ENCODE data around the gene RXRB. TPM values are rescaled to one million over a fixed set of nuclear protein-coding genes. Genes with fewer than 3 reads are reported as not detected.
A peak's percentile ranks its signal among the peaks of the same experiment; 100 is the strongest.

The RXRB gene
- total and polyA plus RNA-seq, 2 of the 8 experiments (the other 6 are each of a cell fraction or from before 2014, with no cell fraction given), result 13.0 to 18.1 TPM

- Histone ChIP-seq H2BK20ac (ENCODE audit: low read length) (no peak overlapping the region), H2AK5ac (ENCODE audit: low read depth, low read length) (no peak overlapping the region), H2BK12ac (ENCODE audit: low read depth, low read length) (no peak overlapping the region; the same call in 1 of the 2 replicates), H3K27me3 (replicated peaks in 1 of 4; ENCODE audit: control insufficient read depth in 3 of 4, extremely low read depth in 1 of 4, insufficient read depth in 3 of 4, low read length in 3 of 4) (peaks cover 0 to 8% (median 2%) of the 10 kb centered on the region in 4 experiments; a peak in 4 of 7 replicates), H3K14ac (ENCODE audit: insufficient read length) (no peak overlapping the region), H3K23me2 (ENCODE audit: low read depth, low read length) (peaks cover 7% of the 10 kb centered on the region; the same call in 1 of the 2 replicates), H3K4me1 (replicated peaks in 1 of 4; ENCODE audit: control insufficient read depth in 3 of 4, insufficient read depth in 4 of 4, low read length in 3 of 4) (peaks cover 0 to 6% (median 2%) of the 10 kb centered on the region in 4 experiments; a peak in 6 of 7 replicates), H3K56ac (replicated peaks; ENCODE audit: insufficient read length, low read depth, low read length) (no peak overlapping the region), H3K9me3 (ENCODE audit: insufficient read depth in 2 of 2, low read depth in 1 of 2, low read length in 1 of 2) (no peaks in the 10 kb centered on the region), H3K36me3 (ENCODE audit: control insufficient read depth in 2 of 4, insufficient read depth in 4 of 4, low read length in 3 of 4) (no peaks in the 10 kb centered on the region), H3K4me2 (ENCODE audit: insufficient read depth in 1 of 2, low read depth in 2 of 2, low read length in 2 of 2) (no peak overlapping the region), H2BK120ac (replicated peaks; ENCODE audit: low read depth, low read length) (no peak overlapping the region), H3K4me3 (ENCODE audit: extremely low read depth in 1 of 4, insufficient read depth in 2 of 4, low read depth in 3 of 4, low read length in 4 of 4) (no peak overlapping the region), H3K79me2 (ENCODE audit: control insufficient read depth in 1 of 2, insufficient read depth in 2 of 2, low read length in 2 of 2) (no peaks in the 10 kb centered on the region), H3K27ac (ENCODE audit: low read depth, low read length) (no peak overlapping the region), H4K91ac (replicated peaks; ENCODE audit: insufficient read length, low read length) (no peak overlapping the region), H4K20me1 (replicated peaks in 1 of 2; ENCODE audit: control insufficient read depth in 1 of 2, insufficient read depth in 2 of 2, low read length in 2 of 2) (no peaks in the 10 kb centered on the region), H3K23ac (ENCODE audit: insufficient read length) (no peak overlapping the region), H2BK5ac (ENCODE audit: low read depth, low read length) (no peak overlapping the region), H3K79me1 (ENCODE audit: low read depth, low read length) (no peaks in the 10 kb centered on the region), H4K8ac (ENCODE audit: extremely low read depth, insufficient read depth, low read length) (no peak overlapping the region; the same call in 1 of the 2 replicates), H4K5ac (ENCODE audit: insufficient read length, low read depth, low read length) (no peak overlapping the region), H2AFZ (ENCODE audit: low read length) (no peak overlapping the region), H3K4ac (replicated peaks; ENCODE audit: insufficient read length, low read depth, low read length) (no peak overlapping the region), H3K9ac (replicated peaks in 1 of 4; ENCODE audit: extremely low read depth in 1 of 4, low read depth in 3 of 4, low read length in 3 of 4) (no peak overlapping the region), H3K18ac (ENCODE audit: extremely low read depth, low read length) (no peak overlapping the region), H2BK15ac (ENCODE audit: low read length) (0 out of 2 replicates have a peak overlapping the region, but pooled peaks have one; percentile 4)
- DNase-seq (ENCODE audit: low read depth in 1 of 2, low spot score in 2 of 2) (no peak), FAIRE-seq (no peak)
- CTCF ChIA-PET (ENCODE audit: partially characterized antibody), result interaction anchor here (0.8 to 9.5 kb wide), 13 partner anchors 10 to 179 kb away, joined by 3 to 74 read pairs (median 5); no protein-coding TSS in a partner anchor
- POLR2A ChIA-PET (ENCODE audit: partially characterized antibody), result interaction anchor here (1.2 to 4.0 kb wide), 5 partner anchors 13 to 191 kb away, joined by 3 to 22 read pairs (median 8); partner anchors contain the start of gene COL11A2
- TF ChIP-seq PHF8 (conservative IDR thresholded peaks at IDR 0.05; ENCODE audit: low read depth, low read length) (no peak), BACH1 (IDR thresholded peaks at IDR 0.05; ENCODE audit: low read length) (no peak), POLR2AphosphoS5 (IDR thresholded peaks at IDR 0.05; ENCODE audit: low read depth, low read length) (no peak), JUN (IDR thresholded peaks at IDR 0.05; ENCODE audit: low read depth, low read length) (no peak), CREB1 (IDR thresholded peaks at IDR 0.05) (no peak), HDAC6 (IDR thresholded peaks at IDR 0.05; ENCODE audit: low read depth, low read length) (no peak), JUND (IDR thresholded peaks at IDR 0.05; ENCODE audit: low read length) (no peak), SP2 (IDR thresholded peaks at IDR 0.05; ENCODE audit: low read length) (no peak), MAFK (IDR thresholded peaks at IDR 0.05; ENCODE audit: low read depth, low read length) (no peak), CHD1 (IDR thresholded peaks at IDR 0.05; ENCODE audit: low read depth, low read length) (no peak), CBX8 (IDR thresholded peaks at IDR 0.05; ENCODE audit: borderline replicate concordance, low read depth, low read length) (no peak)
- WGBS, 2 experiments (ENCODE audit: extremely low coverage in 1 of 2, insufficient coverage in 1 of 2, insufficient read length in 1 of 2, insufficient replicate concordance in 2 of 2, low coverage in 1 of 2, low lambda C conversion rate in 2 of 2, missing lambda C conversion rate in 1 of 2), result 87% methylated on average over 10 of the region's 10 CpGs; no CpG with 5 or more reads in 1 of the 2 experiments
These were observed 36.9 kb downstream of the RXRB start for GRCh38 chr6:33163540-33163939.

All from H1 (cell line).